Left ventricle myocardium superior (tissue), 1 donor: ENCODE measurements around the gene MAD1L1. TPM values are rescaled to one million over a fixed set of nuclear protein-coding genes. Genes with fewer than 3 reads are reported as not detected.
"Not testable (repeated sequence)": the region's sequence is repeated elsewhere in the genome, so short reads cannot be mapped to it uniquely, and the experiment has no call there.

Experiments used
- ATAC-seq: fragments of 200-7000 bp; cut with Tn5 transposase; one replicate; pipeline ENCODE4 v1.9.1; 2020; ENCODE audit warnings: mild to moderate bottlenecking, moderate library complexity
- DNase-seq: peaks from one replicate; pipeline ENCODE4 v3.0.0-alpha.2; 2020
- intact Hi-C: fragments of 100-400 bp; cut with micrococcal nuclease; formaldehyde crosslinking; loops from one replicate; pipeline ENCODE4 v1.11.0; 2022
- total RNA-seq: library from RNA; stranded (reverse); fragmentation: NEBNext Ultra II Directional; extraction: Animal tissue kit (Norgen Biotek cat#: 25700); gene quantifications from one replicate; pipeline ENCODE4 v1.2.1, GENCODE V29; 2021
- donor health status: DM: no; HTN: yes; CAD: no; lungs with severe emphysema.

Gene MAD1L1
- total RNA-seq, 1 donor from 2014 or later: 19.1 TPM

- DNase-seq (peak; percentile 18), ATAC-seq (no peak)
- intact Hi-C loops: no loop called here
Observed at GRCh38 chr7:1999278-1999984, 233.3 kb downstream of the MAD1L1 start.

GRCh38 chr7:1998146-1998545 is 234.6 kb downstream of the MAD1L1 start:
- intact Hi-C loops: no loop called here
- ATAC-seq (no peak), DNase-seq (no peak)

GRCh38 chr7:1997537-1998076 is 235.1 kb downstream of the MAD1L1 start:
- intact Hi-C loops: no loop called here
- no peak for DNase-seq

GRCh38 chr7:1996816-1997215 is 235.9 kb downstream of the MAD1L1 start:
- ATAC-seq (no peak), DNase-seq (no peak)
- intact Hi-C loops: no loop called here

More at GRCh38 chr7:1997537-1998076, 235.1 kb downstream of the MAD1L1 start:
- ATAC-seq: no peak

- ATAC-seq, intact Hi-C loops, DNase-seq: not testable (repeated sequence)
Observed at GRCh38 chr7:1995911-1996420, 236.8 kb downstream of the MAD1L1 start.

GRCh38 chr7:1995426-1995825 is 237.3 kb downstream of the MAD1L1 start:
- intact Hi-C loops: no loop called here
- ATAC-seq (no peak), DNase-seq (no peak)

- intact Hi-C loops: no loop called here
- no peak for DNase-seq
- no peak for ATAC-seq
Observed at GRCh38 chr7:1994931-1995330, 237.8 kb downstream of the MAD1L1 start.

GRCh38 chr7:1993776-1994740 is 238.7 kb downstream of the MAD1L1 start:
- DNase-seq (no peak), ATAC-seq (no peak)
- intact Hi-C loops: no loop called here

- intact Hi-C loops: no loop called here
- DNase-seq (no peak), ATAC-seq (peak; percentile 44)
Observed at GRCh38 chr7:1993031-1993695, 239.6 kb downstream of the MAD1L1 start.

GRCh38 chr7:1992554-1992953 is 240.2 kb downstream of the MAD1L1 start:
- intact Hi-C loops: no loop called here
- no peak for DNase-seq
- ATAC-seq: no peak

GRCh38 chr7:1990001-1990670 is 242.6 kb downstream of the MAD1L1 start:
- ATAC-seq (peak; percentile 71), DNase-seq (peak; percentile 55)
- intact Hi-C loops: no loop called here

- DNase-seq: peak; percentile 25
Observed at GRCh38 chr7:1989049-1989860, 243.5 kb downstream of the MAD1L1 start.

GRCh38 chr7:1988533-1988930 is 244.2 kb downstream of the MAD1L1 start:
- DNase-seq: no peak
- no peak for ATAC-seq
- intact Hi-C loops: no loop called here

More at GRCh38 chr7:1989049-1989860, 243.5 kb downstream of the MAD1L1 start:
- intact Hi-C loops: no loop called here
- no peak for ATAC-seq

- ATAC-seq (no peak), DNase-seq (no peak)
Observed at GRCh38 chr7:1987591-1988532, 244.9 kb downstream of the MAD1L1 start.

GRCh38 chr7:1987084-1987535 is 245.6 kb downstream of the MAD1L1 start:
- peak; percentile 13 for DNase-seq
- ATAC-seq: no peak
- intact Hi-C loops: no loop called here

More at GRCh38 chr7:1987591-1988532, 244.9 kb downstream of the MAD1L1 start:
- intact Hi-C loops: no loop called here

- DNase-seq: peak; percentile 23
- intact Hi-C loops: no loop called here
- no peak for ATAC-seq
Observed at GRCh38 chr7:1986366-1987083, 246.2 kb downstream of the MAD1L1 start.
